Measurements from ENCODE around the gene RPS6KC1.
"Not testable (repeated sequence)": the region's sequence is repeated elsewhere in the genome, so short reads cannot be mapped to it uniquely, and the experiment has no call there.

Gene RPS6KC1

GRCh38 chr1:213281640-213282301 lies 230.7 kb downstream of the RPS6KC1 start:
- DNase-seq (ENCODE audit: low read depth), result no peak

GRCh38 chr1:213284626-213285025 lies 233.6 kb downstream of the RPS6KC1 start:
- DNase-seq (ENCODE audit: low read depth), result no peak

GRCh38 chr1:213286235-213286634 lies 235.2 kb downstream of the RPS6KC1 start:
- no peak for DNase-seq (ENCODE audit: low read depth)

- no peak for DNase-seq (ENCODE audit: low read depth)
Observed at GRCh38 chr1:213287987-213288386, 236.9 kb downstream of the RPS6KC1 start.

GRCh38 chr1:213291526-213291925 lies 240.5 kb downstream of the RPS6KC1 start:
- DNase-seq (ENCODE audit: low read depth), result no peak

GRCh38 chr1:213292614-213293013 lies 241.6 kb downstream of the RPS6KC1 start:
- no peak for DNase-seq (ENCODE audit: low read depth)

GRCh38 chr1:213295860-213296259 lies 244.8 kb downstream of the RPS6KC1 start:
- no peak for DNase-seq (ENCODE audit: low read depth)

GRCh38 chr1:213296558-213296957 lies 245.5 kb downstream of the RPS6KC1 start:
- DNase-seq (ENCODE audit: low read depth), result no peak

- DNase-seq (ENCODE audit: low read depth), result no peak
Observed at GRCh38 chr1:213297021-213297420, 246.0 kb downstream of the RPS6KC1 start.

- no peak for DNase-seq (ENCODE audit: low read depth)
Observed at GRCh38 chr1:213300433-213300832, 249.4 kb downstream of the RPS6KC1 start.

GRCh38 chr1:213301524-213301923 lies 250.5 kb downstream of the RPS6KC1 start:
- not testable (repeated sequence) for DNase-seq (ENCODE audit: low read depth)

GRCh38 chr1:213303286-213303685 lies 252.2 kb downstream of the RPS6KC1 start:
- DNase-seq (ENCODE audit: low read depth), result no peak

GRCh38 chr1:213315571-213315970 lies 264.5 kb downstream of the RPS6KC1 start:
- no peak for DNase-seq (ENCODE audit: low read depth)

GRCh38 chr1:213318458-213318857 lies 267.4 kb downstream of the RPS6KC1 start:
- DNase-seq (ENCODE audit: low read depth), result not testable (repeated sequence)

GRCh38 chr1:213320191-213320870 lies 269.3 kb downstream of the RPS6KC1 start:
- no peak for DNase-seq (ENCODE audit: low read depth)
